H9 (cell line): ENCODE data around the gene KRT34. TPM values are rescaled to one million over a fixed set of nuclear protein-coding genes. Genes with fewer than 3 reads are reported as not detected.

ENCODE experiments used
- DNase-seq: peaks from one replicate; pipeline ENCODE4 v3.0.0-alpha.2; 2017
- H2AFZ ChIP-seq: one replicate; pipeline ENCODE4 v1.6.1; 2013; ENCODE audit warnings: mild to moderate bottlenecking, low read length, control low read depth, moderate library complexity
- H2AK5ac ChIP-seq: 2 replicates; pipeline ENCODE4 v1.6.1; 2013; ENCODE audit warnings: low read length, control low read depth, mixed read lengths; ENCODE audit not compliant: insufficient read length
- H2BK120ac ChIP-seq: one replicate; pipeline ENCODE4 v1.6.1; 2013; ENCODE audit warnings: low read depth, mild to moderate bottlenecking, low read length, control low read depth, inconsistent platforms; ENCODE audit not compliant: poor library complexity, severe bottlenecking
- H2BK12ac ChIP-seq: 2 replicates; pipeline ENCODE4 v1.6.1; 2013; ENCODE audit warnings: low read length, control low read depth, mixed read lengths, low read depth; ENCODE audit not compliant: insufficient read length
- H2BK15ac ChIP-seq: 2 replicates; pipeline ENCODE4 v1.6.1; 2013; ENCODE audit warnings: low read depth, low read length, control low read depth
- H2BK20ac ChIP-seq: one replicate; pipeline ENCODE4 v1.6.1; 2013; ENCODE audit warnings: low read depth, mild to moderate bottlenecking, low read length, control low read depth, inconsistent platforms; ENCODE audit not compliant: poor library complexity, severe bottlenecking
- H2BK5ac ChIP-seq: 2 replicates; pipeline ENCODE4 v1.6.1; 2013; ENCODE audit warnings: low read length, control low read depth, mixed read lengths; ENCODE audit not compliant: insufficient read length
- H3K14ac ChIP-seq: 2 replicates; pipeline ENCODE4 v1.6.1; 2013; ENCODE audit warnings: low read length, control low read depth; ENCODE audit not compliant: insufficient read depth
- H3K18ac ChIP-seq: 2 replicates; pipeline ENCODE4 v1.6.1; 2013; ENCODE audit warnings: low read depth, mild to moderate bottlenecking, mixed read lengths, low read length, control low read depth; ENCODE audit not compliant: insufficient read length
- H3K23ac ChIP-seq: 2 replicates; pipeline ENCODE4 v1.6.1; 2013; ENCODE audit warnings: low read length, control low read depth, mixed read lengths, low read depth; ENCODE audit not compliant: insufficient read length
- H3K23me2 ChIP-seq: 2 replicates; pipeline ENCODE4 v1.6.1; 2013; ENCODE audit warnings: low read depth, mild to moderate bottlenecking, mixed read lengths, low read length, control low read depth; ENCODE audit not compliant: insufficient read length, poor library complexity, severe bottlenecking
- H3K27ac ChIP-seq: 2 replicates; pipeline ENCODE4 v1.5.1; 2013; ENCODE audit warnings: low read length, control low read depth, mixed read lengths, low read depth; ENCODE audit not compliant: insufficient read length
- H3K27me3 ChIP-seq: 2 replicates; pipeline ENCODE4 v1.6.1; 2013; ENCODE audit warnings: low read length, control low read depth, inconsistent platforms; ENCODE audit not compliant: insufficient read depth
- H3K4ac ChIP-seq: 2 replicates; pipeline ENCODE4 v1.6.1; 2013; ENCODE audit warnings: low read depth, mild to moderate bottlenecking, control low read depth, inconsistent platforms, low read length, moderate library complexity
- H3K4me1 ChIP-seq: 2 replicates; pipeline ENCODE4 v1.6.1; 2013; ENCODE audit warnings: low read length, control low read depth, inconsistent platforms; ENCODE audit not compliant: insufficient read depth
- H3K4me2 ChIP-seq: 2 replicates; pipeline ENCODE4 v1.6.1; 2013; ENCODE audit warnings: low read length, control low read depth, mixed read lengths; ENCODE audit not compliant: insufficient read length, insufficient read depth
- H3K56ac ChIP-seq: 2 replicates; pipeline ENCODE4 v1.6.1; 2013; ENCODE audit warnings: low read depth, mild to moderate bottlenecking, mixed read lengths, low read length, control low read depth; ENCODE audit not compliant: insufficient read length
- H3K79me1 ChIP-seq: 2 replicates; pipeline ENCODE4 v1.6.1; 2013; ENCODE audit warnings: low read depth, mild to moderate bottlenecking, moderate library complexity, low read length, control low read depth, inconsistent platforms; ENCODE audit not compliant: insufficient read depth, poor library complexity, severe bottlenecking
- H3K79me2 ChIP-seq: 2 replicates; pipeline ENCODE4 v1.6.1; 2013; ENCODE audit warnings: low read length, control low read depth, inconsistent platforms; ENCODE audit not compliant: insufficient read depth
- H3K9ac ChIP-seq: 2 replicates; pipeline ENCODE4 v1.6.1; 2013; ENCODE audit warnings: low read length, control low read depth, mixed read lengths; ENCODE audit not compliant: insufficient read length; ENCODE audit errors: extremely low read depth
- H3K9me3 ChIP-seq: one replicate; pipeline ENCODE4 v1.6.1; 2013; ENCODE audit warnings: low read depth, low read length, inconsistent platforms; ENCODE audit not compliant: control insufficient read depth
- H3T11ph ChIP-seq: one replicate; pipeline ENCODE4 v1.6.1; 2013; ENCODE audit warnings: mild to moderate bottlenecking, low read length, control low read depth, inconsistent platforms
- H4K20me1 ChIP-seq: one replicate; pipeline ENCODE4 v1.6.1; 2013; ENCODE audit not compliant: control insufficient read depth, insufficient read length, insufficient read depth
- H4K5ac ChIP-seq: 2 replicates; pipeline ENCODE4 v1.6.1; 2013; ENCODE audit warnings: low read depth, mild to moderate bottlenecking, mixed read lengths, low read length, control low read depth; ENCODE audit not compliant: insufficient read length
- H4K8ac ChIP-seq: replicated peaks from 2 replicates; pipeline ENCODE4 v1.6.1; 2013; ENCODE audit warnings: low read length, control low read depth, mixed read lengths, low read depth; ENCODE audit not compliant: insufficient read length
- H4K91ac ChIP-seq: 2 replicates; pipeline ENCODE4 v1.6.1; 2013; ENCODE audit warnings: low read depth, mild to moderate bottlenecking, moderate library complexity, mixed read lengths, low read length, control low read depth; ENCODE audit not compliant: insufficient read length
- H3K27ac Mint-ChIP-seq, 3 experiments: 2 replicates in 2 of 3; 3 replicates in 1 of 3; pipeline ENCODE4 v1.8.0; 2020 to 2021; ENCODE audit warnings: mixed read lengths in 3 of 3, mild to moderate bottlenecking in 1 of 3, moderate library complexity in 1 of 3
- H3K27me3 Mint-ChIP-seq: 2 replicates; pipeline ENCODE4 v1.8.0; 2021; ENCODE audit warnings: low read depth, mild to moderate bottlenecking, moderate library complexity, mixed read lengths
- H3K36me3 Mint-ChIP-seq, 3 experiments: 2 replicates in 2 of 3; 3 replicates in 1 of 3; pipeline ENCODE4 v1.8.0; 2020 to 2021; ENCODE audit warnings: low read depth in 3 of 3, mixed read lengths in 3 of 3; ENCODE audit not compliant: insufficient read depth in 1 of 3
- H3K4me1 Mint-ChIP-seq, 2 experiments: 2 replicates each; pipeline ENCODE4 v1.8.0; 2020; ENCODE audit warnings: mixed read lengths in 2 of 2
- H3K4me3 Mint-ChIP-seq, 2 experiments: 2 replicates in 1 of 2; 3 replicates in 1 of 2; pipeline ENCODE4 v1.8.0; 2020 to 2021; ENCODE audit warnings: mild to moderate bottlenecking in 2 of 2, mixed read lengths in 2 of 2, moderate library complexity in 1 of 2
- H3K9me3 Mint-ChIP-seq, 2 experiments: 2 replicates in 1 of 2; 3 replicates in 1 of 2; pipeline ENCODE4 v1.8.0; 2020; ENCODE audit warnings: mild to moderate bottlenecking in 2 of 2, mixed read lengths in 2 of 2, moderate library complexity in 1 of 2
- CTCF ChIP-seq: fragments of 200-600 bp; sonication (generic); conservative IDR thresholded peaks from 3 replicates; pipeline ENCODE4 v1.8.0; 2021; ENCODE audit warnings: antibody characterized with exemption, mild to moderate bottlenecking
- WGBS: extraction: QIAGEN DNeasy Blood & Tissue Kit; methylation state at CpG from one replicate; pipeline ENCODE4 v1.1.7; 2013; ENCODE audit warnings: missing lambda C conversion rate, low lambda C conversion rate, mixed read lengths; ENCODE audit not compliant: insufficient read length; ENCODE audit errors: extremely low coverage; 5-methylcytosine and 5-hydroxymethylcytosine counted together
- total RNA-seq: library from RNA; stranded (reverse); gene quantifications from 2 replicates; pipeline ENCODE4 v1.2.1, GENCODE V29; 2021

KRT34 gene
- total RNA-seq, 1 experiment from 2014 or later: not detected

DNA sequence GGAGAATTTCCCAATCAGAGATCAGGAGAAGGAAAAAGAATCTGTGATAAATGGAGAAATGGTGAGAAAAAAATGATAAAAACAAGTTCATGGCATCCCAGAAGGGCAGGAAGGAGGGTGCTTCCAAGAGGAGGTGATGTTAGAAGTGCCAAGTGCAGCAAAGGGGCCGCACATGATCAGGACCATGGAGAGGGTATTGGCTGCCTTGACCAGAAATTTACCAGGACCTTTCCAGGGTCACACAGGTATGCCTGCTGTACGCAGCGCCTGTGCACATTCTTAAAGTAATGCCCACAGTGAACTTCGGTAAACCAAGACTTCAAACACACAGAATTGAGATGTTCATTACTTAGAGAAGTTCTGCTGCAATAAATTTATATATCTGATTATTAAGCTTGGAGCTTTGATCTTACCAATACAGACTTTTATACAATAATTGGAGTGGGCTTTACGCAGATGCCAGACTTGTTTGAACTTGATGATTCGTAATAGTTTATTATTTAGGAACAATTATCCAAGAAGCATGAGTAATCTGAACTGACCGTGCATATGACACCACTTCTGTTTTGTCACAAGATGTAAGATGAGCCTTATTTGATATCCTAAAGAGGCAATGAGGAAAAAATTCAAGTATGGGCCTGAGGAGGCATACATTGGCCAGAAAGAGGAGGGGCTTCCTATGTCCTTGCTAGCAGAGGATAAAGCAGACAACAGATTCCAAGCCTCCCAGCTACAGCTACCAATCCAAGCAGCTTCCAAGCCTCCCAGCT is 29.3 kb downstream of the KRT34 start:
- H3K18ac ChIP-seq: no peak overlapping the region
- H3K4me1 ChIP-seq: no peaks in the 10 kb centered on the region
- H2BK12ac ChIP-seq: no peak overlapping the region
- no peak overlapping the region for H2BK120ac ChIP-seq
- no peak overlapping the region for H2BK5ac ChIP-seq
- H3K9ac ChIP-seq: no peak overlapping the region
- H2BK15ac ChIP-seq: no peak overlapping the region
- no peak overlapping the region for H3K23ac ChIP-seq
- Mint-ChIP-seq H3K4me1 (no peaks in the 10 kb centered on the region), H3K27me3 (peaks cover 9% of the 10 kb centered on the region), H3K36me3 (no peaks in the 10 kb centered on the region), H3K27ac (no peak overlapping the region), H3K9me3 (no peaks in the 10 kb centered on the region; a peak in 2 of 5 replicates), H3K4me3 (no peak overlapping the region)
- H3K56ac ChIP-seq: no peak overlapping the region
- H3K9me3 ChIP-seq: no peaks in the 10 kb centered on the region
- no peaks in the 10 kb centered on the region for H3K27me3 ChIP-seq
- H3K27ac ChIP-seq: no peak overlapping the region
- H3K23me2 ChIP-seq: no peaks in the 10 kb centered on the region
- no peak overlapping the region for H2AK5ac ChIP-seq
- H4K5ac ChIP-seq: no peak overlapping the region
- H4K8ac ChIP-seq: no peak overlapping the region
- no peak overlapping the region for H2BK20ac ChIP-seq
- WGBS: no CpG with 5 or more reads among the region's 7 CpGs
- H3K4ac ChIP-seq: no peak overlapping the region
- no peaks in the 10 kb centered on the region for H3K79me2 ChIP-seq
- H4K20me1 ChIP-seq: no peaks in the 10 kb centered on the region
- no peak overlapping the region for H3K4me2 ChIP-seq
- H4K91ac ChIP-seq: no peak overlapping the region
- H3T11ph ChIP-seq: no peak overlapping the region
- H3K79me1 ChIP-seq: no peaks in the 10 kb centered on the region
- no peak overlapping the region for H2AFZ ChIP-seq
- TF ChIP-seq CTCF: no peak
- DNase-seq: no peak
- no peak overlapping the region for H3K14ac ChIP-seq
